ENCODE results near the gene NLGN1.

- TF ChIP-seq GATA2 (IDR thresholded peaks at IDR 0.05; ENCODE audit: low read depth, low read length): no peak
- TF ChIP-seq GATA3 (IDR thresholded peaks at IDR 0.05; ENCODE audit: low read depth, low read length): no peak
Measured at GRCh38 chr3:173641696-173642095, 244.2 kb downstream of the NLGN1 start.

Data from SH-SY5Y (cell line).